ENCODE data around the gene ADAP1.
A peak's percentile ranks its signal among the peaks of the same experiment; 100 is the strongest.

The ADAP1 gene

GRCh38 chr7:889391-889790 is 65.1 kb downstream of the ADAP1 start:
- FAIRE-seq, result no peak

- no peak for FAIRE-seq
Measured at GRCh38 chr7:889025-889390, 65.5 kb downstream of the ADAP1 start.

GRCh38 chr7:888081-889024 is 66.1 kb downstream of the ADAP1 start:
- no peak for FAIRE-seq

GRCh38 chr7:887488-887820 is 67.0 kb downstream of the ADAP1 start:
- no peak for FAIRE-seq

- FAIRE-seq, result no peak
Measured at GRCh38 chr7:886626-887487, 67.6 kb downstream of the ADAP1 start.

- FAIRE-seq, result no peak
Measured at GRCh38 chr7:885893-886625, 68.4 kb downstream of the ADAP1 start.

GRCh38 chr7:885261-885892 is 69.1 kb downstream of the ADAP1 start:
- no peak for FAIRE-seq

- no peak for FAIRE-seq
Measured at GRCh38 chr7:884191-885003, 70.1 kb downstream of the ADAP1 start.

GRCh38 chr7:883055-884021 is 71.1 kb downstream of the ADAP1 start:
- FAIRE-seq, result no peak

GRCh38 chr7:882336-883035 is 72.0 kb downstream of the ADAP1 start:
- no peak for FAIRE-seq

GRCh38 chr7:881441-882234 is 72.8 kb downstream of the ADAP1 start:
- FAIRE-seq, result no peak

GRCh38 chr7:880450-880849 is 74.0 kb downstream of the ADAP1 start:
- no peak for FAIRE-seq

- FAIRE-seq, result no peak
Measured at GRCh38 chr7:879706-880105, 74.8 kb downstream of the ADAP1 start.

- no peak for FAIRE-seq
Measured at GRCh38 chr7:879093-879492, 75.4 kb downstream of the ADAP1 start.

- FAIRE-seq, result no peak
Measured at GRCh38 chr7:877312-878232, 76.9 kb downstream of the ADAP1 start.

- FAIRE-seq, result no peak
Measured at GRCh38 chr7:876972-877311, 77.5 kb downstream of the ADAP1 start.

GRCh38 chr7:876077-876971 is 78.2 kb downstream of the ADAP1 start, which contains the start of gene GET4:
TSS of gene GET4 (plus strand) at chr7:876554. CDS start at chr7:876646, 92 bp downstream.
- peak; percentile 64 for FAIRE-seq
